NCI-H2196 (cell line): ENCODE results near the gene RIN1.

ENCODE experiments used
- DNase-seq: peaks from one replicate; lab custom pipeline; 2025; ENCODE audit not compliant: unreplicated experiment; lab: John Stamatoyannopoulos, UW

The RIN1 gene

GRCh38 chr11:66335531-66336233, 552 bp downstream of the RIN1 start:
- no peak for DNase-seq

- no peak for DNase-seq
These were observed 1.4 kb downstream of the RIN1 start for GRCh38 chr11:66334605-66335442.

DNA sequence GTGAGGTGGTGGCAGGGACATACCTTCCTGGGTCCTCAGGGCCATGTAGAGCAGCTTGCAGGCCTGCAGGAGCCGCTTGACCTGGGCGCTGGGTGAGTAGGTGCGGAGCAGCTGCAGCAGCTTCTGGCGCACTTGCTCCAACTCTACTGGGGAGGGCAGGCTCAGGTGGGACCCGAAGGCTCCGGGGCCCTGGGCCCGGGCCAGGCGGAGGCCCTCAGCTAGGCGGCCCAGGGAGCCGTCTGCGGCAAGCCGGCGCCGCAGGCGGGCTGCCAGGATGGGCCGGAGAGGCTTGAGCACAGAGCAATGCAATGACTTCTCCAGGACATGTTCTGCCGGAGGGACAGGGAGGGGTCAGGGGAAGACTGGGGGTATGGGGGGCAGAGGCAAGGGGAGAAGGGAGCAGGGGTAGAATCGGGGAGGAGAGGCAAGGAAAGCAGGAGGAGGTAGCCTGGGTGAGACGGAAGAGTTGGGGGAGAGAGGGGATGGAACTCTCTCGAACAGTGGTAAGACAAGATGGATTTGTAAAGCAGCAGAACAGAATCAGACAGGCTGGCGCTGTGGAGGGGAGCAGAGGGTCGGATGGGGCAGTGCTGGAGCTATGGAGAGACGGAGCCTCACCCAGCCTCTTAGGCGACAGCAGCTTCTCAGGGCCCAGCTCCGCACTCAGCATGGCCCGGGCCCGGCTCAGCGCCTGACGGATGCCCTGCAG, 2.2 kb downstream of the RIN1 start:
- no peak for DNase-seq

DNA sequence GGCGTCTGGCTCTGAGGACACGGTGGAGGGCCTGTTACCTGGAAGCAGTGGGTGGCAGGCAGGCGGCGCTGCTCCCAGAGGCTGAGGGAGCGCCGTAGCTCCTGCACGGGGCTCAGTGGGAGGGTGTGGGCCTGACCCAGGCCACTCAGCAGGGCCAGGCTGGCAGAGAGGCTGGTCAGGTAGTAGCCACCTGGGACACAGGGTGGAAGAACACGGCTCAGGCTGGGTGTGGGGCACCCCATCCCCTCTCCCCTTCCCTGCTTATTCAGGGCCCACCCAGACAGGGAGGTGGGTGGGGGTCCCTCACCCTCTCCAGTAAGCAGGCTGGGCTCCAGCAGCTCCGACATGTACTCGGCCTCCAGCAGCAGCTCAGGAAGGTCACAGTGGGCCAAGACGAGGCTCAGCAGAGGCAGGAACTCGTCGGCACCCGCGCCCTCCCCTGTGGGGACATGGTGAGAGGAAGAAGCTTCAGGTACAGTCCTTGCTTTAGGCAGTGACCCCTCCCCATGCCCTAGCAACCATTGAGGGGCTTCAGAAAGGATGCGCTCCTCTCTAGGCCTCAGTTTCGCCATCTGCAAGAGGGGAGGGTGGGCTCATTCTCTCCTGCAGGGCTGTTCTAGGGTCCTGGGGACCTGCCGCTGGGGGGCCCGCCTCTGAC, 2.9 kb downstream of the RIN1 start:
- DNase-seq = no peak

- no peak for DNase-seq
These were observed 3.6 kb downstream of the RIN1 start for GRCh38 chr11:66332371-66333219.

- no peak for DNase-seq
These were observed 4.5 kb downstream of the RIN1 start for GRCh38 chr11:66331542-66332370.

DNA sequence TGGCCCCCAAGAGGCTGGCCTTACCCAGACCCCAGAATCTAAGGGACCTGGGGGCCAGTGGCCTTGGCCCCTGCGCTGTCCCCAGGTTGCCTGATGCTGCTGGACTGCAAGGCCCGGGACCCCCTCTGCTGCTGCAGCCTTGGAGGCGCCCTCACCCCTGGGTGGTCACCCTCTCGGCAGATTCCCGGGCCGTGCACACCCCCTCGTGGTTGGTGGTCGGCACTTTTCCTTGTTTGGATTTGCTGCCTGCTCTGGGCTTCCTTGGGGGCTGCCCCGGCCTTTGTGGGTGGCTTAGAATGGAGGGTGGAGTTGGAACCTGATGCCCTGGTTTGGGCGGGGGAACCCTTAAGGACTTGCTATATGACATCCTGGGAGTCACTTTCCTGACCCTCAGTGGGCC, 5.3 kb downstream of the RIN1 start:
- DNase-seq = no peak

DNA sequence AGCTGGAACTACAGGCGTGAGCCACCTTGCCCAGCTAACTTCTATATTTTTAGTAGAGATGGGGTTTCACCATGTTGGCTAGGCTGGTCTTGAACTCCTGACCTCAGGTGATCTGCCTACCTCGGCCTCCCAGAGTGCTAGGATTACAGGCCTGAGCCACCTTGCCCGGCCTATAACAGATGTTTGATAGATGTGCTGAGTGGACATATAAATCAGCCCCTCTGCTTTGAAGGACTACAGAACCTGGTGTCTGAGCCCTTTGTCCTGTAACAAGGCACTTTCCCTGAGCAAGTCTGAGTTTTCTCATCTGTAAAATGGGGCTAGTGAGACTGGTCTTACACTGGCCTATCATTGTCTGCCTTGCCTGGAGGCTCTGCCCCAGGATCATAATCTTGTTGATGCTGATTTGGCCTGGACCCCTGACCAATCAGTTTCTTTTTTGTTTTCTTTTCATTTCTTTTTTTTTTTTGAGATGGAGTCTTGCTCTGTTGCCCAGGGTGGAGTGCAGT, 7.0 kb downstream of the RIN1 start:
- no peak for DNase-seq

GRCh38 chr11:66328302-66329144, 7.7 kb downstream of the RIN1 start:
- DNase-seq = peak; percentile 69

DNA sequence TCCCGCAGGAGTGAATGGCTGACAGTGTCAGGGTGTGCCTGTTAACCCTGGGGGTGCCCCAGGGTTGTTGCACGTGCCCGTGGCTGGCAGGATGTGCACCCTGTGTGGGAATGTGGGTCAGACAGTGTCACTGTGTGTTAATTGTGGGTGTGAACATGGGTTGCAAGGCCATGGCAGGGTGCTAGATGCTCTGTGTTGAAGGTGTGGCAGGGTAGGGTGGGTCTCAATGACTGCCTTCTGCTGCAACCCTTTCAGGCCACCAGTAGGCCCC, 8.3 kb downstream of the RIN1 start:
- no peak for DNase-seq

DNA sequence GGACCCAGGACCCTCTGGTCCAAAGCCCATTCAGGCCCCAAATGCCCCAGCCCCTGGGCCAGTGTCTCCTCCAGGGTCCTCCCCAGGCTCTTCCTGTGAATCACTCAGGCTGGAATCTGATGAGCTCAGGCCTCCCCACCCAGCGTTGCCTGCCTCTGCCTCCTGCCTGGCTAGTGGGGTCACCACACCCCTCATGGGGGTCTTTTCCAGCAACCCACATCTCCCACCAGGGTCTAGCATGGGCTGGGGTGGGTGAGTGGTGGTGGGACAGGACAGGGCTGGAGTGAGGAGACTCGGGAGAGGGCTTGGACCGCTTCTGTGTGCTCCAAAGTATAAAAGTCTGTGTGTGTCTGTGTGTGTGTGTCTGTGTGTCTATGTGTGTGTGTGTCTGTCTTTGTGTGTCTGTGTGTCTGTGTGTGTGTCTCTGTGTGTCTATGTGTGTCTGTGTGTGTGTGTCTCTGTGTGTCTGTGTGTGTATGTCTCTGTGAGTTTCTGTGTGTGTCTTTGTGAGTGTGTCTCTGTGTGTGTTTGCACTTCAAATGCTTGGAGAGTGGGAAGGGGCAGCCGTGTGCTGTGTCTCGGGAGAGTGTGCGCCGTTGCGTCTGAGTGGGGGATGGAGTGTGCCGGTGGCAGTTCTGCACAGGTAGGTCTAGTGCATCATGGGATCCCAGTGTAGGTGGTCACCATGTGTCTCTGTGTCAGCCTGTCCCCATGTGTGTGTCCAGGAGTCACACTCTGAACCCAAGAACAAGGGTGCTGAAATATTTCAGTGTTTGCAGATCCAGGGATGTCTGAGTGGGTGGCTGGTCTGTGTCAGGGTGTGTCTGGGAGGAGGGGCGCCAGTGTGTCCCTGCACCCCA, 8.8 kb downstream of the RIN1 start:
- no peak for DNase-seq

GRCh38 chr11:66326261-66327111, 9.7 kb downstream of the RIN1 start:
- no peak for DNase-seq

DNA sequence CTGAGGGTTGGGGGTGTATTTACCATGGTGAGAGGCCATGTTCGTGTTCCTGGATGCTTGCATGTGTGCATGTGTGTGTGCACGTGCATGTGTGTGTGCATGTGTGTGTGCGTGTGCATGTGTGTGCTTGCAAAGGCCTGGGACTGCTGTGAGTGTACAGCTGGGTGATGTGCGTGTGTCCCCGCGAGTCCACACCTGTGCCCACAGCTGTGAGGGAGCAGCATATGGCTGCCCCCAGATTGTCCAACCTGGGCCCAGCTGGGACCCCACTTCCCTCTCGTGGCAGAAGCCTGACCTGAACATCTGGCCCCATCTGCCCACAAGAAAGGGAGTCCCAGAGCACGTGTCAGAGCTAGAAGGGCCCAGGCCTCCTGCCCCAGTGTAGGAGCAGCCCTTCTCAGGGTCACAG, 11.0 kb downstream of the RIN1 start:
- no peak for DNase-seq

DNA sequence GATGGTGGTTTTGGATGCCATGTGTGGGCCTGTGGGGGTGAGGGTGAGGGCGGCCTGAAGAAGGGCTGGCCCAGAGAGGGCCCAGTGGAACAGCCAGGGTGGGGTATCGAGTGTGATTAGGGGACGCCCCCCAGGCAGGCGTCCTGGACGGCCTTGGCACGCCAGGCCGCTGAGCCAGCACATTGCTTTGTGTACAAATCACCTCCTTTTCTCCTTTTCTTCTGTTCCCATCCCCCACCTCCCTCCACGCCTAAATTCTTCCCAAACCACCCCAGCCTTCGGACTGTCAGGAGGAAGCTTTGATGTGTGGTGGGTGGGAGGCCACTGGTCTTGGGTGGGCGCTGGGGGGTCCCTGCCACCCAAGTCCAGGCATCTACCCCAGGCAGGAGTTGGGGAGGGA, 11.6 kb downstream of the RIN1 start:
- DNase-seq = no peak

DNA sequence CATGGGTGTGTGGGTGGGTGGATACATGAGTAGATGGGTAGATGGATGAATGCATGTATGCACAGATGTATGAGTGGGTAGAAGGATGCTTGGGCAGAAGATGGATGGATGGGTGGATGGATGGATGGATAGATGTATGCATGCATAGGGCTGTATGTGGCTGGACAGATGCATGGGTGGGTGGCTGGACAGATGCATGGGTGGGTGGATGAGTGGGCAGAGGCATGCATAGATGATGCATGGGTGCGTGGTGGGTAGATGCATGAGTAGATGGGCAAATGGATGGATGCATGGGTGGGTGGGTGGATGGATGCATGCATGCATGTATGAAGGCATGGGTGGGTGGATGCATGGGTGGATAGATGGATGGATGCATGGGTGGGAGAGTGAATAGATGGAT, 12.6 kb downstream of the RIN1 start:
- DNase-seq = no peak

GRCh38 chr11:66322732-66323427, 13.4 kb downstream of the RIN1 start:
- DNase-seq = no peak
